Activated naive CD8-positive, alpha-beta T cell treated with anti-CD3 and anti-CD28 coated beads, Interleukin-2, amount 10 ng/mL, durations not matched to agents 7 days and 5 days (primary cell): ENCODE results near the gene TLK2. TPM values are rescaled to one million over a fixed set of nuclear protein-coding genes. Genes with fewer than 3 reads are reported as not detected.
"Not testable (repeated sequence)": the region's sequence is repeated elsewhere in the genome, so short reads cannot be mapped to it uniquely, and the experiment has no call there.

Experiments
- ATAC-seq: fragments of 150-1000 bp; cut with Tn5 transposase; one replicate; pipeline ENCODE4 v1.10.0; 2021; ENCODE audit warnings: low read depth, moderate library complexity
- POLR2A ChIA-PET: fragments of 350-600 bp; sonication (Branson Sonifier 250); formaldehyde crosslinking; loops from one replicate; lab custom pipeline; 2021; ENCODE audit warnings: antibody characterized with exemption; lab: Charles Lee
- DNase-seq: peaks from one replicate; pipeline ENCODE4 v3.0.0; 2021
- H3K27ac Mint-ChIP-seq: one replicate; pipeline ENCODE4 v1.8.0; 2022; ENCODE audit warnings: mild to moderate bottlenecking, mixed read lengths
- H3K27me3 Mint-ChIP-seq: one replicate; pipeline ENCODE4 v1.8.0; 2022; ENCODE audit warnings: mild to moderate bottlenecking, moderate library complexity, mixed read lengths
- H3K36me3 Mint-ChIP-seq: one replicate; pipeline ENCODE4 v1.8.0; 2021; ENCODE audit warnings: mild to moderate bottlenecking, mixed read lengths
- H3K4me1 Mint-ChIP-seq: one replicate; pipeline ENCODE4 v1.8.0; 2021; ENCODE audit warnings: mixed read lengths
- H3K4me3 Mint-ChIP-seq: one replicate; pipeline ENCODE4 v1.8.0; 2022; ENCODE audit warnings: mild to moderate bottlenecking, moderate library complexity, mixed read lengths
- H3K9me3 Mint-ChIP-seq: one replicate; pipeline ENCODE4 v1.8.0; 2021; ENCODE audit warnings: mixed read lengths
- total RNA-seq, 2 experiments: library from RNA; stranded (reverse); gene quantifications; one replicate each; pipeline ENCODE4 v1.2.3, GENCODE V29; 2021

TLK2 gene
- 10 to 100 TPM; 47.1 to 59.3 TPM for total RNA-seq

DNA sequence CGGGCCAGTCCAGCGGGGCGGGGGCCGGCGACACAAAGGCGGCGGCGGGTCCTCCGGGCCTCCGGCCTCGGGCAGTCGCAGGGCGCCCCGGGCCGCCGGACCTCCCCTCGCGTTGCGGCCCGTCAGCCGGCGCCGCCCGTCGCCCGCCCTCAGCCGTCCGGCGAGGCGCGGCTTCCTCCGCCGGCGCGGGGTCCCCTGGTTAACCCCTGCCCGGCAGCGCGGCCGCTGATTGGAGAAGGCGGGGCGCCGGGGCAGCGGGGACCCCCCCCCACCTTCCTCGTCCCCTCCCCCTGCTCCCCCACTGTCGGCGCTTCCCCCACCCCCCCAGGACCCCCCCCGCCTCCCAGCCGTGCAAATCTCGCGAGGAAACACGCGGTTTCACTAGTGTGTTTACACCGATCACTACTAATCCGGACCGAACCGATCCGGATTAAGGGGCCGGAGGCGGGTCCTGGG lies at the start of gene TLK2:
Gene TLK2, plus strand, starts transcription at position 402 of the 456 bp plus-strand sequence. CDS start 2,301 bp downstream, outside the sequence.
- Mint-ChIP-seq H3K4me1 (peaks cover 23% of the 10 kb centered on the region), H3K27me3 (no peaks in the 10 kb centered on the region), H3K36me3 (peaks cover 6% of the 10 kb centered on the region), H3K9me3 (no peaks in the 10 kb centered on the region), H3K27ac (peak within 1 kb of the TSS; percentile 93), H3K4me3 (peak within 1 kb of the TSS; percentile 93)
- peak; percentile 86 for DNase-seq
- POLR2A ChIA-PET = no interaction called here
- ATAC-seq = peak; percentile 78

DNA sequence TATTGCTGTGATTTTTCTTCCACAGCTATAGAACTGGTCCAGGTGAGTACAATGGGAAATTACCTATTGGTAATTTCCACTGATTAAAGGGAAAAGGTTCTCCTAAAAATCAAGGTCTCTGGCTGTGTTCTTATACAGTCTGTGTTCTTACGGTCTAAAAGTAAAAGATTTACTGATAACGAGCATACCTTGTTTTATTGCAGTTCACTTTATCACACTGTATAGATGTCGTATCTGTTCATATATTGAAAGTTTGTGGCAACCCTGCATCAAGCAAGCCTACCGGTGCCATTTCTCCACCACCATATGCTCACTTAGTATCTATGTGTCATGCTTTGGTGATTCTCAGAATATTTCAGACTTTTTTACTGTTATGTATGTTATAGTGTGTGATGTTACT lies 43.4 kb upstream of the TLK2 start:
- ATAC-seq, H3K4me3 Mint-ChIP-seq, POLR2A ChIA-PET, H3K4me1 Mint-ChIP-seq, H3K9me3 Mint-ChIP-seq, H3K27ac Mint-ChIP-seq, H3K27me3 Mint-ChIP-seq, DNase-seq: not testable (repeated sequence)
- H3K36me3 Mint-ChIP-seq = peaks cover 14% of the 10 kb centered on the region

DNA sequence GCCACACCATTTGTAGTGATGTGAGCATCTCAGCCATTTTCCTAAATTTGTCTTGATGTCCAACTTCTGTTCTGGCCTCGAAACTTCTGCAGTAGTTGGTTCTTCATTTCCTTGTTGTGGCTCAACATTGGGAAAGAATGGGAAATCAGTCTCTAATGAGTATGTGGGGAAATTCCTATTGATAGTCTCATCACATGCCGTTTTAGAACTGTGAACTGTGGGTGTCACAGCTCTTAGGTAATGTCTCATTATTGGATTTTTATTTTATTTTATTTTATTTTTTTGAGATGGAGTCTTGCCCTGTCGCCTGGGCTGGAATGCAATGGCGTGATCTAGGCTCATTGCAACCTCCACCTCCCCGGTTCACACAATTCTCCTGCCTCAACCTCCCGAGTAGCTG lies 37.4 kb upstream of the TLK2 start:
- ATAC-seq, H3K27ac Mint-ChIP-seq, H3K4me3 Mint-ChIP-seq, H3K27me3 Mint-ChIP-seq, DNase-seq, H3K4me1 Mint-ChIP-seq, POLR2A ChIA-PET, H3K9me3 Mint-ChIP-seq: not testable (repeated sequence)
- H3K36me3 Mint-ChIP-seq = peaks cover 12% of the 10 kb centered on the region

DNA sequence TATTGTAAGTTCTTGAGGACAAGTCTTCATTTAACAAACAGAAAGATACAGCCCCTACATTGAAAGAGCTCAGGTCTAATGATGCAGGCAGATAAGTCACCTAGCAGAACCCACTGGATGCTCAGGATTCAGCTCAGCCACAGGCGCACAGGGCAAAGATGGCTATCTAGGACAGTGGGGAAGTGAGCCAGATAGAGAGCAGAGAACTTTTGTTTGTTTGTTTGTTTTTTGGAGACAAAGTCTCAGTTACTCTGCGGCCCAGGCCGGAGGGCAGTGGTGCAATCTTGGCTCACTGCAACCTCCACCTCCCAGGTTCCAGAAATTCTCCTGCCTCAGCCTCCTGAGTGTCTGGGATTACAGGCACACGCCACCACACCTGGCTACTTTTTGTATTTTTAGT lies 34.6 kb upstream of the TLK2 start:
- Mint-ChIP-seq H3K4me3 (no peak overlapping the region), H3K36me3 (peaks cover 9% of the 10 kb centered on the region), H3K27me3 (no peaks in the 10 kb centered on the region), H3K4me1 (no peaks in the 10 kb centered on the region), H3K27ac (no peak overlapping the region), H3K9me3 (no peaks in the 10 kb centered on the region)
- POLR2A ChIA-PET = no interaction called here
- no peak for ATAC-seq
- DNase-seq = no peak

DNA sequence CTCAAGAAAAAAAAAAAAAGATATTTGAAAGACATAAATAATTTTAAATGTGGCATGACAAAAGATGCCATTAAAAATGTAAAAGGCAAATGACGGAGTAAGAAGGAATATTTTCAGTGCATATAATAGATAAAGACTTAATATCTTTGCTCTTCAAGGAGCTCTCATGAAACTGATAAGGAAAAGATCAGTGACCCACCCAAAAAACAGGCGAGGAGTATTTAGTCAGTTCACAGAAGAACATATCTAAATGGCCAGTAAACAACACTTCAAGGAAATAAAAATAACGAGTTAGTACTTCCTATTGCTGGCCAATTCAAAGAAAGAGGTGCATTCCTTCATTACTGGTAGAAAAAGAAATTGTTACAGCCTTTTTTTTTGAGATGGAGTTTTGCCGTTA lies 32.8 kb upstream of the TLK2 start:
- DNase-seq, H3K4me1 Mint-ChIP-seq, POLR2A ChIA-PET, ATAC-seq, H3K4me3 Mint-ChIP-seq, H3K36me3 Mint-ChIP-seq, H3K27me3 Mint-ChIP-seq, H3K27ac Mint-ChIP-seq, H3K9me3 Mint-ChIP-seq: not testable (repeated sequence)

DNA sequence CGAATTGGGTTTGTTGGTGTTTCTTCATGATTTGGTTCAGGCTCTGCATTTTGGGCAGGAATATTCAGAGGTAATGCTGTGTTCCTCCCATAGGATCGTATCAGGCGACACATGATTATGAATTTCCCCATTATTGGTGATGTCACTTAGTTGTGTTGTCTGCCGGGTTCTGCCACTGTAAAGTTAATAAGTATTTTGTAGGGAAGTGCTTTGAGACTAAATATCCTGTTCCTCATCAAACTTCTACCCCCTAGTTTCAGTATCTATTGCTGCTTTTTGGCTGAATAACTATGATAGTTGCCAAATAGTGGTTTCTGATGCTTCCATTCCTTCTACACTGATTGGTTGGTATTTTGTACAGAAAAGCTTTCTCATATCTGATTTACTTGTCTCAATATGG lies 26.4 kb upstream of the TLK2 start:
- ATAC-seq, H3K27ac Mint-ChIP-seq, H3K27me3 Mint-ChIP-seq, H3K4me3 Mint-ChIP-seq, H3K9me3 Mint-ChIP-seq, H3K4me1 Mint-ChIP-seq, DNase-seq, POLR2A ChIA-PET, H3K36me3 Mint-ChIP-seq: not testable (repeated sequence)

DNA sequence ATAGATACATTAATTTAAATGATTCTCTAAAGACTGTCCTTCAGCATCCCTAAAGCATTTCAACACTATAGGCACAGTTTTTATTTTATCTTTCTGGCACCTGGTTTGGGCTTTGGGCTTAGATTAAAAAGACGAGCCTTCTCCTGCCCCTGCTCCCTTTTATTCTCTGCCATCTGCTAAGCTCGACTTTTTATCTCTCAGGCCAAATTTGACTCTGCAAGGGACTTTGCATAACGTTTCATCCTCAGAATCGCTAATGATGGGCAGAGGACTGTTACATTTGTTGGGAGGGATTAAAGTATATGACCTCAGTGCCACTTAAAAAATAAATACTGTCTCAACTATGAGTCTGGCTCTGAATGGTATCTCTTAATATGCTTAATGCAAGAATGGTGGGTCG lies 25.6 kb upstream of the TLK2 start:
- H3K36me3 Mint-ChIP-seq, H3K9me3 Mint-ChIP-seq, H3K4me1 Mint-ChIP-seq, H3K27me3 Mint-ChIP-seq, DNase-seq, H3K4me3 Mint-ChIP-seq, H3K27ac Mint-ChIP-seq, ATAC-seq, POLR2A ChIA-PET: not testable (repeated sequence)

DNA sequence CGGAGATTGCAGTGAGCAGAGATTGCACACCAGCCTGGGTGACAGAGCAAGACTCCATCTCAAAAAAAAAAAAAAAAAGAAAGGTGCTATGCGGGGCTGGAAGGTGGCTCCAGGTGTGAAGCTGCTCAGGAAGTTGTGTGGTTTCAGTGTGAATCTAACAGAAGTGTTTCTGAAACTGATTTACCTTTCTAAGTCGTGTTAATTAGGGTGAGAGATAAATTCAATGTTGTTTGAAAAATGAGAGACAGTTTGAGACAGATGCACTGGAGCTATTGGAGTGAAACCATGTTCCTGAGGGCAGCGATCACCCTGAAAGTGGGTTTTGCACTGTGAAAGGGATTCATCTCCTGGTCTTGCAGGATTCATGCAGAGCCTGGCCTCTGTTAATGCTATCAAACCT lies 25.0 kb upstream of the TLK2 start:
- H3K36me3 Mint-ChIP-seq, DNase-seq, ATAC-seq, H3K27me3 Mint-ChIP-seq, H3K27ac Mint-ChIP-seq, H3K4me1 Mint-ChIP-seq, H3K9me3 Mint-ChIP-seq, POLR2A ChIA-PET, H3K4me3 Mint-ChIP-seq: not testable (repeated sequence)

DNA sequence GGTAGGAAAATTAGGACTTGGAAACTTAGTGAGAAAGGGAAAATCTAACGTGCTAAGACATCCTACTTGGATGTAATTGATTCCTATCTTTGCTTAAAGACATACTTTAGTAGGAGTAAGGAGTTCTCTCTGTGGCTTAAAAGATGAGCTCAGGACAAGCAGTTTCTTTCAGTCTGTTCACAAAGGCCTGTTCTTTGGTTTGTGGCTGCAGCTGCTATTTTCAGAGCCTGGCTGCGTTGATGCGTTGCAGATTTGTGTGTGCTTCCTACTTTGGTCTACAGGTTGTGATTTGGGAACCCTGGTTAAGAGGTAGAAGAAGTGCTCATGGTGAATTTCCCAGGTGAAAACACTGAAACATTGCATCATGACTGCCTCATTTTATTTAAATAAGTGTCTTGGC lies 24.5 kb upstream of the TLK2 start:
- ATAC-seq, H3K36me3 Mint-ChIP-seq, DNase-seq, H3K4me1 Mint-ChIP-seq, POLR2A ChIA-PET, H3K9me3 Mint-ChIP-seq, H3K4me3 Mint-ChIP-seq, H3K27me3 Mint-ChIP-seq, H3K27ac Mint-ChIP-seq: not testable (repeated sequence)

DNA sequence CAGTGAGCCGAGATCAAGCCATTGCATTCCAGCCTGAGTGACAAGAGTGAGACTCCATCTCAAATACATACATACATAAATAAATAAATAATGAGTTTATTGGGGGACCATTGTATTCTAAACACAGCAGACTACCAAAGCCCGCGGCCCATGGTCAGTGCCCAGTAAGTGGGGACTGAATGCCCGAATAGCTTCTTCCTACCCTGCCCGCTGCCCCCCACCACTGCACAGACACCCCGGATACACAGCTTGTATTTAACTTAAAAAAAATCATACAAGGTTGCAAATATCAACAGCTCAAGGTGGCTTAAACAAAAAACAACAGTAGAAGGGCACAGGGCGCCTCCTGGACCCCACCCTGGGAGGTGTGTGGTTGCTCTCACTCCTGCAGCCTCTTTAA lies 22.6 kb upstream of the TLK2 start:
- DNase-seq (no peak), ATAC-seq (no peak)
- Mint-ChIP-seq H3K36me3 (peaks cover 3% of the 10 kb centered on the region), H3K4me3 (no peak overlapping the region), H3K27me3 (no peaks in the 10 kb centered on the region), H3K27ac (no peak overlapping the region), H3K9me3 (no peaks in the 10 kb centered on the region), H3K4me1 (peaks cover 8% of the 10 kb centered on the region)
- POLR2A ChIA-PET = no interaction called here

DNA sequence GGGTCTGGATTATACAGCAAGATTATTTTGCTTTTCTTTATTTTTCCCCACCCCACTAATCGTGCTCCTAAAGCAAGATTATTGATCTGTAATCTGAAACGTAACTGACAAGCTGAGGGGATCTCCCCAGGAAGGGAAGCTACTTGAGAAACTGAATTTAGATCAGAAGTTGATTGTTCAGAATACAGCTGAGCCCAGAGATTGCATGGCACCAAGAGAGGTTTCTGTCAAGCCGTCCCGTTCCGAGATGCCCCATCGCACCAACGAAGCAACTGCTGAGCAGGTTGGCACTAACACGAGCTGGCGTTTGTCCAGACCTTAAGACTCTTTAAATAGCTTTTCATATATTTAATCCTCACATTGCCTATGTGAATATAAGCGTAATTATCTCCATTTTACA lies 20.1 kb upstream of the TLK2 start:
- H3K4me3 Mint-ChIP-seq, POLR2A ChIA-PET, ATAC-seq, H3K9me3 Mint-ChIP-seq, H3K36me3 Mint-ChIP-seq, H3K27me3 Mint-ChIP-seq, DNase-seq, H3K4me1 Mint-ChIP-seq, H3K27ac Mint-ChIP-seq: not testable (repeated sequence)

DNA sequence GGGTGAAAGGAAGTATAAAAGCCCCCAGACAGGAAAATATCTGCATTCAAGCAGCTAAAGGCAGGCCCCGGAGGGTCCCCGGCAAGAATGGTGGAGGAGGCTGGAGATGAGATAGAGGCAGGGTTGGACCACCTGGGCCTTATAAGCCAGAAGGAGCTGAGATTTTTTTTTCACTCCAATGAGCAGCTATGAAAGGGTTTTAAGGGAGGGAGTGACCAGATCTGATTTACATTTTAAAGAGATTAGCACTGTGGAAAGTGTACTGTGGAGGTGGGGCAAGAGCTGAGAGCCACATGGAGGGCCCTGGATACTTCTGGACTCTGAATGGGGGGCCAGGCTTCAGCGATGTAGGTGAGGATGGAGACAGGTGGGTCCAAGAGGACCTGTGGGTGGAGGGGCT lies 14.2 kb upstream of the TLK2 start:
- ATAC-seq, H3K36me3 Mint-ChIP-seq, H3K4me1 Mint-ChIP-seq, H3K27me3 Mint-ChIP-seq, POLR2A ChIA-PET, DNase-seq, H3K27ac Mint-ChIP-seq, H3K9me3 Mint-ChIP-seq, H3K4me3 Mint-ChIP-seq: not testable (repeated sequence)

DNA sequence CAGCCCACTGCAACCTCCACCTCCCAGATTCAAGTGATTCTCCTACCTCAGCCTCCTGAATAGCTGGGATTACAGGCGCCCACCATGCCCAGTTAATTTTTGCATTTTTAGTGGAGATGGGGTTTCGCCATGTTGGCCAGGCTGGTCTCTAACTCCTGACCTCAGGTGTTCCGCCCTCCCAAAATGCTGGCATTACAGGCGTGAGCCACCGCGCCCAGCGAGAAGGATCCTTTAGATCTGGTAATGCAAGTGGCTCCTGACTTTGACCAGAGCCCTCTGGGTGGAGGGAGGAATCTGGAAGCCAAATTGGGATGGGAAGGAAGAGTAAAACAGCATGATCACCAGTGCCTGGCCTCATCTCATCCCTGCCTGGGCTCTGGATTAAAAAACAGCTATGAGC lies 13.4 kb upstream of the TLK2 start:
- H3K36me3 Mint-ChIP-seq = not testable (repeated sequence)

DNA sequence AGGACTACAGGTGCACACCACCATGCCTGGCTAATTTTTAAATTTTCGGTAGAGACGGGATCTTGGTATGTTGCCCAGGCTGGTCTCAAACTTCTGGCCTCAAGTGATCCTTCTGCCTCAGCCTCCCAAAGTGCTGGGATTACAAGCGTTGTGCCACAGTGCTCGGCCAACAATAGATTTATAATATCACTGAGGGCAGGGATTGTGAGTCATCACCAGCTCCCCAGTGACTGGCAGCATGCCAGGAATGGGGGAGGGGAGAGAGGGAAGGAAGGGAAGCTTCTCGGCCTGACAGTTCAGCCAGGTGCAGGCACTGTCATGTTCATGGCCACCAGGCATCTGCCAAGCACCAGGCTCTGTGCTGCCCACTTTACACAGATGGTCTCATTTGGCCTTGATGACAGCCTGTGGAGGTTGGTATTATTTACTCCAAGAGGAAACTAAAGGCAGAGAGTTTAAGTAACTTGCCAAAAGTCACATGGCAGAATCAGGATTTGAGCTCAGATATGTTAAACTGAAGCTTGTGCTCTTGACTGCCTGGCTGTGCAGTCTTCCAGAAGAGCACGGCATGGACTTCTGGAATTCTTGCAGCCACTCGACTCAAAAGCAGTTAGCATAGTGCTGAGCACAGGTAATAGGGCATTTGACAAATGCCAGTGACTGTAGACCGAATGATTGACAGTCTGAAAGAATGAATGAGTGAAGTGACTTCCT lies 7.8 kb upstream of the TLK2 start:
- H3K27me3 Mint-ChIP-seq, H3K36me3 Mint-ChIP-seq, POLR2A ChIA-PET, H3K4me3 Mint-ChIP-seq, H3K9me3 Mint-ChIP-seq, H3K4me1 Mint-ChIP-seq: not testable (repeated sequence)
- ATAC-seq (peak; percentile 47), DNase-seq (peak; percentile 49)
- H3K27ac Mint-ChIP-seq = peak overlapping the region; percentile 28

More for the DNA sequence above, 13.4 kb upstream of the TLK2 start:
- H3K9me3 Mint-ChIP-seq, DNase-seq, ATAC-seq, H3K4me1 Mint-ChIP-seq, H3K27me3 Mint-ChIP-seq, H3K4me3 Mint-ChIP-seq, H3K27ac Mint-ChIP-seq, POLR2A ChIA-PET: not testable (repeated sequence)
